HG02623 (cell line): ENCODE results near the gene SAG.
"Not testable (repeated sequence)": the region's sequence is repeated elsewhere in the genome, so short reads cannot be mapped to it uniquely, and the experiment has no call there.

Experiments
- ATAC-seq: cut with Tn5 transposase; IDR thresholded peaks from one replicate; pipeline ENCODE4 v1.9.1; 2021; ENCODE audit warnings: moderate library complexity; ENCODE audit not compliant: unreplicated experiment

Gene SAG

DNA sequence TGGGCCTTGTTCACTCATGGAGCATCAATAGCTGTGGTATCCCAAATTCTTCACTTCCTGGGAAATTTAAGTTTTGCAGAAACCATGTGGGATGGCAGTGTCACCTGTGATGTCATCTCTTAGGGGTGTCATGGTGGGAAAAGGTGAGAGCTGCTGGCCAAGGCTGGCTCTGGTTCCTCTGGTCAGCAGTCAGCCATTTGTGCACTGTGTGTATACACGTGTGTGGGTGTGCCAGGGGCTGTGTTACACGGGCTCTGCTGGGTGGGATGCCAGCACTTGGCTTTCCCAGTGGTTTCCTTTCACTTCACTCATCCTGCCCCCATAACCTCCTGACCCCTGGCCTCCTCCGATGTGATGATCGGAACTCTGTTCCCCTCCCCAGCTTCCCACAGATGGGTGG is 21.3 kb downstream of the SAG start:
- no peak for ATAC-seq

- no peak for ATAC-seq
Observed at GRCh38 chr2:233329489-233330135, 22.0 kb downstream of the SAG start.

DNA sequence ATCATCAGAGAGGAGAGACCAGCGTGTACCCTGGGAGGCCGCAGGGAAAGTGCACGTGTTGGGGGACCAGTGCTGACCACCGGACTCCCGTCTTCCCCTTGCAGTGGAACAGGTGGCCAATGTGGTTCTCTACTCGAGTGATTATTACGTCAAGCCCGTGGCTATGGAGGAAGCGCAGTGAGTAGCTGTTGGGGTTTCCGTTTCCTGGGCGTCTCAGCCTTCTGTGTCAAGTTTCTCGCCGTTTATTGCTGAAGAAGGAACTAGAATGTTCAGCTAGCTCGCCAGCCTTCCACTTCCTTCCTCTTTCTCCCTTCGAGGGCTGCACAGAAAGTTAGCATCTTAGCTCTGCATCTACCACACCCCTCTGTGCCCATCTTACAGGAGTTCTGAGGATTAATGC is 23.9 kb downstream of the SAG start:
- ATAC-seq, result peak; percentile 72

DNA sequence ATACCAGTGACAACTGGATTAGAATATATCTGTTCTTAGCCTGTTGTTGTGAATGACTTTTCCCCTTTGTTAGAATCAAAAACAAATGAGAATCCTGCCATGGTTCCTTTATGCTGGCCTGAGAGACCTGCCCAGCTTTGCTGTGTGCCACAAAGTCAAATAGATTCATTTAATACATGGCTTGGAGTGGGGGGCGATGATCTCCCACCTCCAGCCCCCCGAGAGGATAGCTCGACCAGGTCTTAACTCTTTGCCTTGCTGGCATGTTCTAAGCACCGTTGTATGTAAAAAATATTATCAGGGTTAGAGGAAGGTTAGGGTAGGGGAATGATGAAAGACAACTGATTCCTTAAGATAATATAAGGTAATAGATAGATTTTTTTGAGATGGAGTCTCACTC is 24.5 kb downstream of the SAG start:
- no peak for ATAC-seq

DNA sequence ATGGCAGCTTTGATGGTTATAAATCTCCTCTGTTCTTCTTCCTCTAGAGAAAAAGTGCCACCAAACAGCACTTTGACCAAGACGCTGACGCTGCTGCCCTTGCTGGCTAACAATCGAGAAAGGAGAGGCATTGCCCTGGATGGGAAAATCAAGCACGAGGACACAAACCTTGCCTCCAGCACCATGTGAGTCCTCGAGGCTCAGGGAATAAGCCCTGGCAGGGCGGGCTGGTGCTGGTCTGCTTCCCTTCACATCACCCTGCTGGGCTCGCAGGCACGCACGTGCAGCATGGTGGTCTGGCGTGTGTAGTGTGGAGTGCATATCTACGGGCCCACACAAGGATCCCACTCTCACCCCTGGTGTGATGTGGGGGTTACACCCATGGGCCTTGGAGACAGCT is 27.3 kb downstream of the SAG start:
- ATAC-seq, result no peak

DNA sequence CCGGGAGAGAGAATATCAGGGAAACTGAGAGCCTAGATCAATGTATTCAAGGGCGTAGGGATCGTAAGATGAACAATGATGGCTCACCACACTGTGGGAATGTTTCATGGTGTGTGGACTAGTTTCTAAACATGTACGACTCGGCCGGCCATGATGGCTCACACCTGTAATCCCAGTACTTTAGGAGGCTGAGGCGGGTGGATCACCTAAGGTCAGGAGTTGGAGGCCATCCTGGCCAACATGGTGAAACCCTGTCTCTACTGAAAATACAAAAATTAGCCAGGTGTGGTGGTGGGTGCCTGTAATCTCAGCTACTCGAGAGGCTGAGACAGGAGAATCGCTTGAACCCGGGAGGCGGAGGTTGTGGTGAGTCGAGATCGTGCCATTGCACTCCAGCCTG is 28.5 kb downstream of the SAG start:
- ATAC-seq, result not testable (repeated sequence)

GRCh38 chr2:233336541-233336940 is 28.9 kb downstream of the SAG start:
- no peak for ATAC-seq

GRCh38 chr2:233338046-233338445 is 30.4 kb downstream of the SAG start:
- no peak for ATAC-seq

- no peak for ATAC-seq
Observed at GRCh38 chr2:233338812-233339368, 31.3 kb downstream of the SAG start.

GRCh38 chr2:233339427-233339826 is 31.8 kb downstream of the SAG start:
- no peak for ATAC-seq

DNA sequence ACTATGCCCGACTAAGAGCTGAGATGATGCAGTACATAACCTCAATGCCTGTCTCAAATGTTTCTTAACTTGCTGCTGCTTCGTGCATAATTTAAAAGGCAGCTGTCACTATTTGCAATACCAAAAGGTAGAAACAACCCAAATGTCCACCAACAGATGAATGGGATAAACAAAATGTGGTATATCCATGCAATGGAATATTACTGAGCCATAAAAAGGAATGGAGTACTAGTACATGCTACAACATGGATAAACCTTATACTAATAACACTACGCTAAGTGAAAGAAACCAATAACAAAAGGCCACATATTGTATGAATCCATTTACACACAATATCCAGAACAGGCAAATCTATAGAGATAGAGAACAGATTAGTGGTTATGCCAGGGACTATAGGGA is 33.7 kb downstream of the SAG start:
- ATAC-seq, result no peak

DNA sequence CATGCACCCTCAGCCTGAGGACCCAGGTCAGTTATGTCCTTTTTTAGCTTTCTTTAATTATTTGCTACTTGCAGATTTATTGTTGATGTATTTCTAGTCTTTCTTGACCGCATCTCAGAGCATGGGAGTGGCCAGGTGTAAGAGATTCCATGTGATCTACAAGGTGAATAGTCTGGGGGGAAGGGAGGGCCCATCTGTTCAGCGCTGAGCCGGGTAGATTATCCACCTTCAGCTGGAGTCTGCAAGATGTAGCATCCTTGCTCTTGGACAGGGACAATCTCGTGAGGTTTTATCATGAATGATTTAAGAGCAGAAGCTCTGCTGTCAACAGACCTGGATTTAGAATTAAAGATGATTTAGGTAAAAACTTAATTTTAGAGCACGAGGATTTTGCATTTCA is 34.7 kb downstream of the SAG start:
- ATAC-seq, result no peak

- no peak for ATAC-seq
Observed at GRCh38 chr2:233343171-233343705, 35.6 kb downstream of the SAG start.

DNA sequence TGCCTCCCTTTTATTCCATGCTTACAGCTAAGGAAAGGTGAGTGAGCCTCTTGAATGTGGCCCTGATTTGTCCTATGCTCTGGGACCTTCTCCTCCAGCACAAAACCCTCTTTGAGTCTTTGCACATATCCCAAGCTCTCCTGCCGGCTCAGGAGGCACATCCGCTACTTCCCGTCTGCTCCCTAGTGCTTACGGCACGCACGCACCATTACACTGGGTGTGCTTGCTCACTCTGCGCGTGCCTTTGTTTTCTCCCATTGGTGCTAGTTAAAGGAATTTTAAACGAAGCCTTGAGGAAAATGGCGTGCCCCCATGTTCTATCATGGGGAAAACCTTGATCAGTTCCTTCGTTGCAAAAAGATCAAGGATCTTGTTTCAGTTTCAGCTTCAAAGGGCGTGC is 38.8 kb downstream of the SAG start:
- ATAC-seq, result no peak

GRCh38 chr2:233346930-233347329 is 39.3 kb downstream of the SAG start:
- ATAC-seq, result no peak

DNA sequence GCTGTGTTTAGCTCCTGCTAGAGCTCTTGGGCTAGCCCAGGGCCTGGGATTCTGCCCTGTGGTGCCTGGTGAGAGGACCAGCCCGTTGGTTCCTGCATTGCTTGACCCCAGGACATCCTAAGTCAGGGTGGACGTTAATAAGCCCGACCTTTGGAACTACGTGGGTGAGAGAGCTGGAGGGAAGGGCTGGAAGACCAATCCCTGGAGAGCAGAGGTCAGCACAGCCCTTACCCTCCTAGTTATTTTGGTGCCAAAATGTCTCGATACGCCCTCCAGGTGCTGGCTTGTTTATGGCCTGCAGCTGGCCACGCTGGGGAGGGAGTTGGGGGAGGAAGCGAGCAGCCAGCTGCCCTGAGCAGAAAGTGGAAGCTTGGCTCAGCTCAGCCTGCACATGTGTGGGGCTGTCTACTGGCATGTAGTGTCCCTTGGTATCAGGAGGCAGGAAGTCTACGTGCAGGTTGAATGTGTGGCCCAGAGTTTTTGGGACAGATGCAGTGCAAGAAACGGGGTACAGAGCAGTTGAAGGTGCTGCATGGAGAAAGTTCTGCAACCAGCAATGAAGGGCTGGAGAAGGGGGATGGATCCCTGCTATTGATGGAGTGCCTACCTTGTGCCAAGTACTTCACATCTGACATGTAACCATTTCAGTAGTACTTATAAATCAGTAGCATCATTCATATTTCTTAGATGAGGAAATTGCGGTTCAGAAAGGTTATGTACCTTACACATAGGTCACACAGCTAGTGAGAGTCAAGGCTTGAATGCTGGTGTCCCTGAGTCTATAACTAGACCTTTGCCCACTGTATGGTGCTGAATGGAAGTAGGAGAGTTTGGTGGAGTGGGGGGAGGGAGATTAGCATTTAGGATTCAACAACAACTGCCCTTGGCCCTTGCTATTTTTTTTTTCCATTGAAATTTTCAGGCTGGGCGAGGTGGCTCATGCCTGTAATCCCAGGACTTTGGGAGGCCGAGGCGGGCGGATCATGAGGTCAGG is 41.7 kb downstream of the SAG start:
- ATAC-seq, result no peak

GRCh38 chr2:233350708-233351107 is 43.1 kb downstream of the SAG start:
- no peak for ATAC-seq

DNA sequence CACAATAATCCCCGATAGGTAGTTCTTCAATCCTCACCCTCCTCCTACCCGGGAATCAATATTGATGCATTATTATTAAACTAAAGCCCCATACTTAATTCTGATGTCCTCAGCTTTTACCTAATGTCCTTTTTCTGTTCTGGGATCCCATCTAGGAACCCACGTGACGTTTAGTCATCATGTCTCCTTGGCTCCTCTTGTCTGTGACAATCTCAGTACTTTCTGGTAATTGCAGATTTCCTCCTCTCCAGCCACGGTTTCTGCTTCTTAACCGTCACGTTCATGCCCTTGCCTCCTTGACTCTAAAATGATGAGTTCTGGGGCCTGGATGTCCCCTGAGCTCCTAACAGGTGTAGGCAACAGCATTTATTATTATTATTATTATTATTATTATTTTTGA is 43.8 kb downstream of the SAG start:
- ATAC-seq, result no peak

DNA sequence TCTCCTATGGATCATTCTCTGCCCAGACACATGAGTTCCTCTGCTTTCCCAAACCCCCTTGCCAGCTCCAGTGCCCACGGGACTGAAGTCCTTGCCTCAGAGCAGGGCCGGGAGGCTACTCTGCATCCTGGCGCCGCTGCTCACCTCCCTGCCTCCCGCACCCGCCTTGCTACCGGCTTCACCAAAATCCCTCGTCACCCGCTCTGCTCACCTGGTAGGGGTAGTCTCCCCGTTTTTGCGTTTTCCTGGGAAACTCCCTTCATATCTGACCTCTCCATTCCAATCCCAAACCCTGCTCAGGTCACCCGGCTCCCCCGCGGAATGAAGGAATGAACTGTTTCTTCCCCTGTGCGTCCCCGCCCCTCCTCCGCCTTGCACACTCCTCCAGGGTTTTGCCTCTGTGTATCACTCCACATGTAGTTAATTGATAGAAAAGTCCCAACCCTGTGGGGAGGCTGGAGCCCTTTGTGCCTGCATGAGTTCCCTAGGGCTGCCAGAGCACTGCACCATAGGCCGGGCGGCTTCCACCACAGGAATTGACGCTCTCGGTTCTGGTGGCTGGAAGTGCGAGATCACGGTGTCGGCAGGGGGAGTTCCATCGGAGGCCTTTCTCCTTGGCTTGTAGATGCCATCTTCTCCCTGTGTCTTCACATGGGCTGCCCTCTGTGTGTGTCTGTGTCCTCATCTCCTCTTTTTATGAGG is 44.7 kb downstream of the SAG start:
- no peak for ATAC-seq

GRCh38 chr2:233353101-233353768 is 45.6 kb downstream of the SAG start:
- no peak for ATAC-seq
